Suprapubic skin (tissue), 3 donors: ENCODE results near the gene RAD51D.

Experiments
- CTCF ChIP-seq, 2 donors: fragments of 200-600 bp in 1 of 2; fragments of 450-650 bp in 1 of 2; sonication (generic) in 1 of 2; IDR thresholded peaks; one replicate each; pipeline ENCODE4 v1.5.1; 2016 to 2019; ENCODE audit warnings: antibody characterized with exemption in 2 of 2, mild to moderate bottlenecking in 1 of 2, moderate library complexity in 1 of 2
- POLR2A ChIP-seq, 2 donors: fragments of 450-650 bp; IDR thresholded peaks; one replicate each; pipeline ENCODE4 v1.6.1; 2017; ENCODE audit warnings: antibody characterized with exemption in 2 of 2, mild to moderate bottlenecking in 2 of 2, moderate library complexity in 2 of 2

GRCh38 chr17:35095741-35096140 is 23.9 kb downstream of the RAD51D start:
- TF ChIP-seq POLR2A (IDR thresholded peaks at IDR 0.05) (no peak), CTCF (IDR thresholded peaks at IDR 0.05) (no peak)
